GM18520 (cell line): ENCODE results near the gene STK38L.

Experiments
- ATAC-seq: cut with Tn5 transposase; IDR thresholded peaks from one replicate; pipeline ENCODE4 v1.9.1; 2021; ENCODE audit not compliant: unreplicated experiment

STK38L gene

GRCh38 chr12:27243804-27244688 lies at the start of gene STK38L:
Gene STK38L (plus strand): TSS chr12:27244286. CDS start chr12:27297721, 53,435 bp downstream.
- peak; percentile 91 for ATAC-seq

DNA sequence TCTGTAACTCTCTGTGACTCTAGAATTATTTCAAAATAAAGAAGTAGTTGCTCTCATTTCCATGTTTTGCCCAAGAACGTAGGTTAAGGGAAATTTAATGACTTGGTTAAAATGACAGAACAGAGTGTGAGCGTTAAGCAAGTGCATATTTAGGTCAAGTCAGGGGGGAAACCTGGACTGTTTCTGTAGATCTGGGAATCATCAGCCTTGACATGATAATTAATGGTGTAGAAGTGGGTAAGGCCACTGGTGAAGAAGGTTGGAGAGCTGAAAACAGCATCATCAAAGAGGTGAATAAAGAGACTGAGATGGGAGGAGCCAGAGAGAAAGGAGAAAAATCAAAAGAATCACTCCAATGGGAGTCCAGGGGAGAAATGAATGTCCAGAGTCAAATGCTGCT lies 49.4 kb upstream of the STK38L start:
- no peak for ATAC-seq

DNA sequence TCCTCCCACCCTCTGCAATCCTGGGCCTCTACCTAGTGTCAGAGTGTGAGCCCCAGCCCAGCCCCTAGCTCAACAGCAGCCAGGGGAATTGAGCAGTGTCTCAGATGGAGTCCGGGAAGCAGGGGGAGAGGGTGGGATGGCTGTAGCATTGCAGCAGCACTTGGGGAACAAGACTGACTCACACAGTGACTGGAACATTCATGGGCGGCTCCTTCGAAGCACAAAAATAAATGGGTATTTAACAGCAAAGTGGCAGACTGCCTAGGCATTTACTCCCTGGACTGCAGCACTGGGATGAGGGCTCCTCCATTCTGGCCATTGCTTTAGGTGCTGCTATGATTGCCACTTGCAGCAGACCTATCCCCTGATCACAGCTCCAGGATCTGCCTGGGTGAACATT lies 46.0 kb upstream of the STK38L start:
- ATAC-seq, result no peak

DNA sequence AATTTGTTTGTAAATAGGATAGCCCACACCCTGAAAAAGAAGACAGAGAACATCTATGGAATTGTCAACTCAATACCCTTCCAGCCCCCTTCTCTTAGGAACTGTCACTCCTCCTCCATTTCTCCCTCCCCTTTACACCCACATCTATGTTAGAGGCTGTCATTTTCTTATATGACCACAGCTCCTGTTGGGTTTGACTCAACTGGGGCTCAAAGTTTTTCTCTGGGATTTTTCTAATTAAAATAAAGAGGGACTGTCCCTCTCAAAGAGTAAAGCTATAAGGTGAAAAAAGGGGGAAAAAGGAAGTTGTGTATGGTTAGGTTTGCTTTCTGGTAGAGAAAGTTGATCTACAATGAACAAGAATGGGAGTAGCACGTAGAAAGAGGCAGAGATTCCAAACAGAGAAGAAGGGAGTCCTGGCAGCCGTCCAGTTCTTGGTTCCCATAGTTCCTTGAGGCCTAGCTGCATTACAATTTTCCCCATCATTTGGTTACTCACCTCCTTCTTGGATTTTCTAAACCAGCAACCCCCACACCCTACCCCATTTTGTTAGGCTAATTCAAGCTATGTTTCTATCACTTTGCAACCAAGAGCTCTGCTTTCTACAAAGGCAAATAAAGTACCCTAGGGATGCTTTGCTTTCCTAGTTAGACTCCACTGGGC lies 44.3 kb upstream of the STK38L start:
- ATAC-seq, result no peak

- ATAC-seq, result no peak
Measured at GRCh38 chr12:27201169-27201568, 42.9 kb upstream of the STK38L start.

GRCh38 chr12:27206801-27207502 lies 37.1 kb upstream of the STK38L start:
- ATAC-seq, result no peak

DNA sequence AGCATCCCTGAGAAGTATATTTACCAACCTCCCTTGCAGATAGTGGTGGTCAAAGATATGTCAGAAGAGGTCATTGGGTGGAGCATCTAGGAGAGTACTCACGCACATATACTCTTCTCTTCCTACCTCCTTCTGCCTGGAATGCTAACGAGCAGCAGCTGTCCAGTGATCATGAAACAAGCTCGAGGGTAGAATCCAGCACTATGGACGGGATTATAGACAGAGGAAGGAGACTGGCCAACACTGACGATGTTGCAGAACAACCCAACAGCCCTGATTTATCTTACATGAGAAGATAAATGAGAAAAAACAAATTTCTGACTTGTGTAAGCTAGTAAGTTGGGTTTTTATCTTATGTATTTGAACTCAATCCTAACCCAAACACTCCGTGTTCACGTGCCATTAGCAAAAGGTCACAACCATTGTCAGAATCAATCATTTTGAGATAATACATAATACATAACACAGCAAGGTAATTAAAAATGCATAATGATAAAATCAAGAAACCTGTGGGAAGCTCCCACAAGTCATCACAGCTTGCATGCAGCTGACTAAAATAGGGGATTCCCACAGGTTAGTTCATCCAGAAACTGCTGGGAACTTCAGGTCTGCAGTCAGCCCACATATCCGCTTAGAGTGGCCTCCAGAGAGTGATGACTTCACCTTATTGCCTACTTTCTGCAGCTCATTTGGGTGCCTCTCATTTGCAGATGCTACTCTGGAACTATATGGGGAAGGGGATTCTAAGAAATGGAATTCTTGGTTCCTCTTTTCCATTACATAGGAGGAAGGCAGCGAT lies 36.3 kb upstream of the STK38L start:
- peak; percentile 77 for ATAC-seq

DNA sequence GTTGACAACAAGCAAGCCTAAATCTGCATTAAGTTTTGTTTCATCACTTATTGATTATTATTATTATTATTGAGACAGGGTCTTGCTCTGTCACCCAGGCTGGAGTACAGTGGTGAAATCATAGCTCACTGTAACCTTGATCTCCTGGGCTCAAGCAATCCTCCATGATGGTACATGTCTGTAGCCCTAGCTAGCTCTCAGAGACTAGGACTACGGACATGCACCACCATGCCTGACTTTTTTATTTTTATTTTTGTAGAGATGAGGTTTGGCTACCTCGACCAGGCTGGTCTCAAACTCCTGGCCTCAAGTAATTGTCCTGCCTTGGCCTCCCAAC lies 35.7 kb upstream of the STK38L start:
- no peak for ATAC-seq

- no peak for ATAC-seq
Measured at GRCh38 chr12:27209257-27209910, 34.7 kb upstream of the STK38L start.

- ATAC-seq, result no peak
Measured at GRCh38 chr12:27210187-27210586, 33.9 kb upstream of the STK38L start.

GRCh38 chr12:27212861-27213260 lies 31.2 kb upstream of the STK38L start:
- no peak for ATAC-seq

GRCh38 chr12:27213304-27213703 lies 30.8 kb upstream of the STK38L start:
- no peak for ATAC-seq

DNA sequence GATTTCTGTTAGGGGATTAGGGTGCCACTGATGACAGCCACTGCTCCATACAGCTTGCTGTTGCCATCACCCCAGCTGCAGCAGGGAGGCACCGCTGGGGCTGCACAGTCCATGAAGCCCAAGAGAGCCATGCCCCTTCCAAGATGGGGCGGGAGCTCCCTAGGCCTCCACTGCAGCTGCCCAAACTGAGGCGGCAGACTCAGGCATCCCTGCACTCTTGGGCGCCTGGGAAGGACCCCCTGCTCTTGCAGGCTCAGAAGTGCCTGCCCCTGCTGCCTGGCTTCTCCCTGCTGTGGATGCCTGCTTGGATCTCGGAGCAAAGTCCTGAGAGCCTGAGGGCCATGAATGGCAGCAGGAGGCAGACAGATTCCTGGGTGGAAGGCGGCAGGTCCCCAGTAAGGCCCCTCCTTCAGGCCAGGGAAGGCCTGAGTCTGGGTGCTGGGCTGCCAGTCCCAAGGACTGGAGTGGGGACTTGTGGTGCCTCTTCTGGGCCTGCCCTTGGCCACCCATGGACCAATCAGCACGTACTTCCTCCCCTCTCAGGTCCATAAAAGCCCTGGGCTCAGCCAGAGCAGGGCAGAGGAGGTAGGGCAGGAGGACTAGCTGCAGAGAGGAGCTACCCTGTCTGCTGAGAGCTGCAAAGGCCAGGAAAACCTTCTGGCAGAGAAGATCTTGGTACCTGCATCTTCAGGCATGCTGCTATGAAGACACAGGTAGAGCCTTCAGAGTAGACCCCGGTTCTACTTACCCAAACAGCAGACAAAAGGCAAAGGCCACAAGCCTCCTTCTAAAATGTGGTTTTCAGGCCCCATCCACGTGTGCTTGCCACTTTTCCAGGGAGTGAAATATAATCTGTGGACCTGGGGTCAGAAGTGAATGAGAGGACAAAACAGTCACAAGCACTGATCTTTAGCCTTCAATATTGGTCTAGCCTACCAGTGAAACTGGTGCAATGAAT lies 30.0 kb upstream of the STK38L start:
- ATAC-seq, result no peak

DNA sequence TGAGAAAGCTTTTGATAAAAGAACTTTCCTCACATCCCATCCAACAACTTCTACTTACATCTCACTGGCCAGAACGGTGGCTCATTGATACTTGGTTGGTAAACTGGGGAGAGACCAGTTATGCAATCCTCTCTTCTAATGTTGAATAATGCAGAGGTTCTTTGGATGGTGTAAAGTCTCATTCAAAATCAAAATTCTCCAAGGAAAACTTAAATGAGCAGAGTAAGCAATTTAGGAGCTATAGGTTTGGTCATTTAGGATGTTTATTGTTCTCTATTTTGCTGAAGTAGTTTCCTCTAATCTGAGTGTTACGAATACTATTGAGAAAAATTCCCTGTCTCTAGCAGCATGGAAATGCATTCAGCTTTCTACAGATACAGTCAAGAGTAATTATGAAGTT lies 26.5 kb upstream of the STK38L start:
- no peak for ATAC-seq

DNA sequence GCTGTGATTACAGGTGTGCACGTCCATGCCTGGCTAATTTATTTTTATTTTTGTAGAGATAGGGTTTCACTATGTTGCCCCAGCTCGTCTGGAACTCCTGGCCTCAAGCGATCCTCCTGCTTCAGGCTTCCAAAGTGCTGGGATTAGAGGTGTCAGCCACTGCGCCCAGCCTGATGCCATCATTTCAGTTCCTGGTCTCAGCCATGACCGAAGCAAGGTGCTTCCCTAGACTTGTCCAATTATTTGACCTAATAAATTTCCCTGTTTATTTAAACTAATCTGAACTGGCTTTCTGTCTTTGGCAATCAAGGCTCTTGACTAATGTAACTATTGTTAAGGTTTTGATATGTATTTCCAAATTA lies 24.4 kb upstream of the STK38L start:
- ATAC-seq, result no peak

DNA sequence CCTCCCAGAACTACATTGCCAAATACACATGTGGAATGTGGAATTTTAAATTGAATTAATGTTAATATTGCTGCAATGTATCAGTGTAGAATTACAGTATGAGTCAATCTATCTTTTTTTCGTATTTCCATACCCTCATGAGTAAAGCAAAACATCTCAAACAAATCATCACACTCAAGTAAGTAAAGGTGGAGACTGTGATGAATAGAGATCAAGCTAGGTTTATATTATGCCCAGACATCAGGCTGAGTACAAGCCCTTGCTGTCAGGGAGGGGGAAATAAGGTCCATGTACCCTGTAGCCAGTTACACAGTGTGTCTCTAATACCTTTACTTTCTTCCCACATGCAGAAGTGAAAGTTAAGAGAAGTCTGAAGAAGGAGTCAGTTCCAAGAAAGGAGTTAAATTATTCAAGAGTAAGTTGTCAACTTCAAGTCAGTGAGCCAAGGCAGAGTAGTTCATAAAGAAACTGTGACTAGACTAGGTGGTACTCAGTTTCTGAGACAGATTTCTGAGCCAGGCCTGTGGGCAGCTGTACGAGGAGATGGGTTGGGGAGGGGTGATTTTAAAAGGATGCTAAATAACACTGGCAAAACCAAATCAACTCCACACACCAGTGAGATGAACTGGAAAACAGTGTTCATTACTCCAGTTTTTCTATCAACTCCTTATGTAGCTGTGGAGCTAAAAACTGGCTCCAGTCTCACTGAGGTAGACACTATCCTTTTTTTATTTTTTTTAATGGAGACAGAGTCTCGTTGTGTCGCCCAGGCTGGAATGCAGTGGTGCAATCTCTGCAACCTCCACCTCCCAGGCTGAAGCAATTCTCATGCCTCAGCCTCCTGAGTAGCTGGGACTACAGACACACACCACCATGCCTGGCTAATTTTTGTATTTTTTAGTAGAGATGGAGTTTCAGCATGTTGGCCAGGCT lies 23.8 kb upstream of the STK38L start:
- ATAC-seq, result peak; percentile 60

DNA sequence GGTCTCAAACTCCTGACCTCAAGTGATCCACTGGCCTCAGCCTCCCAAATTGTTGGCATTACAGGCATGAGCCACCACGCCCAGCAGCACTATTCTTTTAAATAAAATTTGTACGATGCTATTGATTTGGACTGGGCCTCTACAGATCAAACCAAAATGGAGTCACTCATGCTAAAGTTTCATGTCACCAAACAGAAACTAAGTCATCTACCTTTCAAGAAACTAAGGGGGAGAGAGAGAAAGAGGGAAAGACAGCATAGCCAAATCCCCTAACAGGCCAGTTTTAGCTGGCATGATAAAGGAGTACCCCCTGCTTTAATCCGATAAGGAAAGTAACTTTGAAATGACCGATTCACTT lies 23.1 kb upstream of the STK38L start:
- ATAC-seq, result no peak

DNA sequence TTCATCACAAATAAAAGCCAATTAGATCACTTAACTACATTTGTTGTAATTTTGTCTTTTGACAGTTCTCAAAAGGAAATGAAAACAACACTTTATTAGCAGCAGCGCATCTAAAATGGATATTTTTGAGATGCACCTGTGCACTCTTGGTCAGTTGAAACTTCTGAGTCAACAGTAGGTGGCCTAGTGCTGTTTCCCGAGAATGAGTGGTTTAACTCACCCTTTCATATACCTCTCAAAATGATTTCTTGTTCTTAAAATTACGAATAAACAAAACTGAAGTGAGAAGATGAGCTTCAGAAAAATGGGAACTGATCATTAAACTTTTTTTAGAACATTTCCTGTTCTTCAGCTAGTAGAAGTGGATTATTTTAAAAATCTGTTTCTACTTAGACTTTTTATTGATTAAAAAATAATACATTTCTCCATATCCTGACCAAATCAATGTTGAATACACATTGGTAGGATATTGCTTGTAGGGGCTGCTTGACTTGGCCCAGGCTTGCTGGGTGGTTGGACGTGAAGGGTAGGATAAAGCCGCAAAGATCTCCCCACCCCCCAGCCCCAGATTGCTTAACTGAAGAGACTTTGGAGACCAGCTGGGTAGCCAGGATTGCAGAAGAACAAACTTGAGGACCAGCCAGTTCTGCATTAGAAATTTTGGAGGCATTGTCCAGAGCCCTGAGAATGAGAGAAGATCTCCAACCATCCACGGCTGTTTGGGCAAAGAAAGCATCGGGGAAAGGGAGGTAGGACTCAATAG lies 22.3 kb upstream of the STK38L start:
- ATAC-seq, result peak; percentile 56
